Astrocyte (in vitro differentiated cells and primary cell): ENCODE measurements around the gene ERG.

Experiments used
- CTCF ChIP-seq: IDR thresholded peaks from 2 replicates; pipeline ENCODE4 v1.5.1; 2011; ENCODE audit warnings: low read depth, mild to moderate bottlenecking, inconsistent platforms, low read length, moderate library complexity; ENCODE audit not compliant: insufficient read depth
- EZH2 ChIP-seq: IDR thresholded peaks from 2 replicates; pipeline ENCODE4 v1.6.1; 2012; ENCODE audit warnings: mild to moderate bottlenecking, low read length, inconsistent platforms; ENCODE audit not compliant: insufficient read depth

- TF ChIP-seq CTCF (no peak), EZH2 (no peak)
Observed at GRCh38 chr21:38444691-38445090, 53.6 kb downstream of the ERG start.
